HG03439 (cell line): ENCODE data around the gene ACTL9.
"Not testable (repeated sequence)": the region's sequence is repeated elsewhere in the genome, so short reads cannot be mapped to it uniquely, and the experiment has no call there.

ENCODE experiments used
- ATAC-seq: cut with Tn5 transposase; IDR thresholded peaks from one replicate; pipeline ENCODE4 v1.9.1; 2021; ENCODE audit warnings: mild to moderate bottlenecking, moderate library complexity; ENCODE audit not compliant: unreplicated experiment

Gene ACTL9, protein sequence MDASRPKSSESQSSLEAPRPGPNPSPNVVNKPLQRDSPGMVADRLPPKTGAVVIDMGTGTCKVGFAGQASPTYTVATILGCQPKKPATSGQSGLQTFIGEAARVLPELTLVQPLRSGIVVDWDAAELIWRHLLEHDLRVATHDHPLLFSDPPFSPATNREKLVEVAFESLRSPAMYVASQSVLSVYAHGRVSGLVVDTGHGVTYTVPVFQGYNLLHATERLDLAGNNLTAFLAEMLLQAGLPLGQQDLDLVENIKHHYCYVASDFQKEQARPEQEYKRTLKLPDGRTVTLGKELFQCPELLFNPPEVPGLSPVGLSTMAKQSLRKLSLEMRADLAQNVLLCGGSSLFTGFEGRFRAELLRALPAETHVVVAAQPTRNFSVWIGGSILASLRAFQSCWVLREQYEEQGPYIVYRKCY

GRCh38 chr19:8698433-8699063 is at the start of gene ACTL9:
Gene ACTL9 (minus strand): TSS chr19:8698795. CDS start chr19:8698701, 94 bp downstream.
- ATAC-seq: no peak

DNA sequence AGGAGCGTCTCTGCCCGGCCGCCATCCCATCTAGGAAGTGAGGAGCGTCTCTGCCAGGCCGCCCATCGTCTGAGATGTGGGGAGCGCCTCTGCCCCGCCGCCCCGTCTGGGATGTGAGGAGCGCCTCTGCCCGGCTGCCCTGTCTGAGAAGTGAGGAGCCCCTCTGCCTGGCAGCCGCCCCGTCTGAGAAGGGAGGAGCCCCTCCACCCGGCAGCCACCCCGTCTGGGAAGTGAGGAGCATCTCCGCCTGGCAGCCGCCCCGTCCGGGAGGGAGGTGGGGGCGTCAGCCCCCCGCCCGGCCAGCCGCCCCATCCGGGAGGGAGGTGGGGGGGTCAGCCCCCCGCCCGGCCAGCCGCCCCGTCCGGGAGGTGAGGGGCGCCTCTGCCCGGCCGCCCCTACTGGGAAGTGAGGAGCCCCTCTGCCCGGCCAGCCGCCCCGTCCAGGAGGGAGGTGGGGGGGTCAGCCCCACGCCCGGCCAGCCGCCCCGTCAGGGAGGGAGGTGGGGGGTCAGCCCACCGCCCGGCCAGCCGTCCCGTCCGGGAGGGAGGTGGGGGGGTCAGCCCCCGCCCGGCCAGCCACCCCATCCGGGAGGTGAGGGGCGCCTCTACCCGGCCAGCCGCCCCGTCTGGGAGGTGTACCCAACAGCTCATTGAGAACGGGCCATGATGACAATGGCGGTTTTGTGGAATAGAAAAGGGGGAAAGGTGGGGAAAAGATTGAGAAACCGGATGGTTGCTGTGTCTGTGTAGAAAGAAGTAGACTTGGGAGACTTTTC is 40.9 kb upstream of the ACTL9 start:
- not testable (repeated sequence) for ATAC-seq

DNA sequence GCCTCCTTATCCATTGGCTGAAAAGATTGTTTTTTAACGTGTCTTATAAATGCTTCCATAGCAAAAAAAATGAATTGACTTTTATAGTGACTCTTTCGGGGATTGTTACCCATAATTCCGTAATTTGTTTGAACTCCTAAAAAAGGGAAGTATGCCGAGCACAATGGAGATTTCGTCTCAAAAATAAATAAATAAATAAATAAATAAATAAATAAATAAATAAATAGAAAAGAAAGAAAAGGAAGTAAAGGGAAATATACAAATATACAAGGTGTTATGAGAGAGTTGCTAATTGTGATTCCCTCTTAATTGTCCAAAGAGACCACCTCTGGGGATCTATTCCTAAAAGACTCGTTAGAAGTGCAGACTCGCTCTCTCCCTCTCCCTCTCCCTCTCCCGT is 39.8 kb upstream of the ACTL9 start:
- ATAC-seq: no peak

DNA sequence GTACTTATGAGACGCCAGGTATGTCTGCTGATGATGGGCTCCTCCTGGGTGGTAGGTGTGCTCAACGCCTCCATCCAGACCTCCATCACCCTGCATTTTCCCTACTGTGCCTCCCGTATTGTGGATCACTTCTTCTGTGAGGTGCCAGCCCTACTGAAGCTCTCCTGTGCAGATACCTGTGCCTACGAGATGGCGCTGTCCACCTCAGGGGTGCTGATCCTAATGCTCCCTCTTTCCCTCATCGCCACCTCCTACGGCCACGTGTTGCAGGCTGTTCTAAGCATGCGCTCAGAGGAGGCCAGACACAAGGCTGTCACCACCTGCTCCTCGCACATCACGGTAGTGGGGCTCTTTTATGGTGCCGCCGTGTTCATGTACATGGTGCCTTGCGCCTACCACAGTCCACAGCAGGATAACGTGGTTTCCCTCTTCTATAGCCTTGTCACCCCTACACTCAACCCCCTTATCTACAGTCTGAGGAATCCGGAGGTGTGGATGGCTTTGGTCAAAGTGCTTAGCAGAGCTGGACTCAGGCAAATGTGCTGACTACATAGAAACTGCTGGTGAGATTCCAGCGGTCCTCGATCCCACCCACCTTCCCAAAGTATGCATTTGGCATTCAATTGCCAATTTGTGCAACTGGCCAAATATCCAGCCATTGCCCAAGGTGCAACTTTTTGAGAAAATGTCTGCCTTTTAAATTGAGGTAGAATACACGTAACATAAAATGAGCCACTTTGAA is 33.0 kb upstream of the ACTL9 start:
- ATAC-seq: no peak

- no peak for ATAC-seq
These were observed 25.7 kb upstream of the ACTL9 start for GRCh38 chr19:8724276-8724675.

GRCh38 chr19:8722032-8722431 is 23.4 kb upstream of the ACTL9 start:
- ATAC-seq: no peak

DNA sequence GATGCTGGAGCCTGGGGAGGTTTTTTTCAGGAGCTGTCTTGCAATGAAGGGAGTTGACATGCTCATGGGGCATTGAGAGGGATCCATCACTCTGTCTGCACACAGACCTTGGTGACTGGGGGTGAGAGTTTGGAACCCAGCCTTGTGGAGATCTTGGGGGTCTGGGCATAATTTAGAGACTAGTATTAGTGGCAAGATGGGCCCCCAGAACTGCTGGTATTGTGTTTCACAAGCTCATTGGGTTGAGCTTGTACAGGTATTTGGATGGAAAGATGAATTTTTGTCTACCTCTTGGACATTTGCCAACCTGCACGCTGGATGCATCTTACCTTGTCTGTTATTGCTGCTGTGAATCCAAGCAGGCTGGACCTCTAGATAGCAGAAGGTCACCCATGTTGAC is 22.7 kb upstream of the ACTL9 start, which contains the start of gene OR2Z1:
Gene OR2Z1, plus strand, starts transcription at position 301 of the 400 bp plus-strand sequence. CDS start 9,395 bp downstream, outside the sequence.
- ATAC-seq: no peak

- not testable (repeated sequence) for ATAC-seq
These were observed 11.7 kb upstream of the ACTL9 start for GRCh38 chr19:8710337-8710736.

DNA sequence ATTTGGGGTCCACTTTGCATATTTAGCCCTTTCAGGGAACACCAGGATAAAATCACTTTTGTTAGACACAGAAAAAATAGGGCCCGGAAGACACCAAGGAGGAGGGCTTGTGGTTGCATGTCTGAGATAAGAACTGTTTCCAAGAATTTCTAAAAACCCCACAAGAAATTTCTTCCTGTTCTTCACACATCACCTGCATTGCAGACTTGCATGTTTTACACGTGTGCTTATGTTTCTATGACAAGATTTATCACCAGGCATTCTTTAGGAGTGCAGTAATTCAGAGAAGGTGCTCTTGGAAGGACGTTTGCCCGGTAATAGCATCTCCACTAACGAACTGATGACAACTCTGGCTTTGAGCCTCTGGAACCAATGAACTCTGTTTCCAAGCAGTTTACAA is 7.1 kb upstream of the ACTL9 start:
- ATAC-seq: no peak

DNA sequence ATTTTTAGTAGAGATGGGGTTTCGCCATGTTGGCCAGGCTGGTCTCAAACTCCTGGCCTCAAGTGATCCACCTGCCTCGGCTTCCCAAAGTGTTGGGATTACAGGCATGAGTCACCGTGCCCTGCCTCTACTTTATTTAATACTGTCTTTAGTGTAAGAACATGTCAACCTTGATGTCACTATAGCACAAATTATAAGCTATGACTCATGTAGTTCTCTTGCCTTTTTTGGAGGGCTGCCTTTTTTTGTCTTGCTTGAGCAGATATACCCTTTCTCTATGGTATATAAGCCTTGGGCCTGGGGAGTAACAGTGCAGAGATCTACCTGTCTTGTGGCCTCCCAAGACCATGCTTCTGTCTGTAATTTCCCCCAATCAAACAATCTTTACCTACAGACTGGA is 6.7 kb upstream of the ACTL9 start:
- ATAC-seq: not testable (repeated sequence)

DNA sequence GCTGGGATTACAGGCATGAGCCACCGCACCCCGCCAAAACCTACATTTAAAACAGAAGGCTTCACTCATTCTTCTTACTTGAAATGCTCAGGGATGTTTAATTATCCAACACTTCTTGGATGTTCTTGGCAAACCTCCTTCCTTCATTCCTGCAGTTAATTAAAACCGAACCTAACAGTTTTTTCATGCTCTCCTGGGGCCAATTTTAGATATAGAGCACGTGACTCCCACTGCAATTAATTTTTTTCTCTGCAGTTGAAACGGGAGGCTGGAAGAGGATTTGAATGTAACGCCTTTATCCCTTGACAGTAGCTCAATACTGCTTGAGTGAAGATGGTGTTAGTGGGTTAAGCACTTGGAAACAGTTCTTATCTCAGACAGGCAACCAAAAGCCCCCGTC is 4.6 kb upstream of the ACTL9 start:
- ATAC-seq: no peak

- no peak for ATAC-seq
These were observed 3.8 kb upstream of the ACTL9 start for GRCh38 chr19:8702350-8702749.

- ATAC-seq: no peak
These were observed 2.4 kb upstream of the ACTL9 start for GRCh38 chr19:8700956-8701355.

GRCh38 chr19:8699908-8700307 is 1.3 kb upstream of the ACTL9 start:
- ATAC-seq: no peak

- ATAC-seq: no peak
These were observed 743 bp downstream of the ACTL9 start for GRCh38 chr19:8697671-8698432.

DNA sequence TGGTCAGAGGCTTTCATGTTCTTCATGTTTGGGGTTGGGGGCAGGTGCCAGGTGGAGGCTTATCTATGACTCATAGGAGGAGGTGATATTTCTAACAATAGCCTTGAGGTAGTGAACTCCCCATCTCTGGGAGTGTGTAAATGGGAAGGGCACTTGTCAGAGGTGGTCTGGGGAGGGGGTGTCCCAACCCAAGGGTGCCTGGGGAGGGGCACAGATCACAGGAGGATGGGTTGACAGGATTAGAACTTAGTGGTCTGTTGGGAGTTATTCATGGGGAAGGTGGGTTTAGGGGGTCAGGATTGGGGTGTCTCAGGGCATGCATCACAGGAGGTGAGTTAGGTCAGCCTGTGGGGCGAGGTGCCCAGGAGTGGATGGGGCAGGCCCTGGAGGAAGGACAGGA is 1.6 kb downstream of the ACTL9 start:
- ATAC-seq: no peak

DNA sequence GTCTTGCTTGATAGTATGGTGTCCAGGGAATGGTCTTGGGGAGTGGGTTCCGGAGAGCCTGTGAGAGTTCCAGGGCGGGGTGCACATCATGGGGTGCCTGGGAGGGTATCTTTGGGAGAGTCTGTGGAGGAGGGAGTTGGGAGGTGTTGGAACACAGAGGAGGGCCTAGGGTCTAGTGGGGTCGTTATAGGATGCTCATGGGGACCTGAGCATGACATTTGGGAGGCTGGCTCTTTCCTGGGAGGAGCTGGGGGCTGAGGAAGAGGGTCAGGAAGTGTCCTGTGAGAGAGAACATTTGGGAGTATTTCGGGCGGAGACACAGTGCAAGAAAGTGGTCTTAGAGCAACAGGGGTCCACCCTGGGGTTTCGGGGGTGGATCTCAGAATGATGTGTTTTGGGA is 2.7 kb downstream of the ACTL9 start:
- ATAC-seq: no peak

GRCh38 chr19:8695501-8695900 is 3.1 kb downstream of the ACTL9 start:
- ATAC-seq: no peak

GRCh38 chr19:8690753-8691539 is 7.6 kb downstream of the ACTL9 start:
- ATAC-seq: no peak
